Breast epithelium (tissue), 3 donors: ENCODE data around the gene AOPEP.

Source experiments
- POLR2A ChIP-seq: fragments of 450-650 bp; IDR thresholded peaks from one replicate; pipeline ENCODE4 v1.6.1; 2016; ENCODE audit warnings: antibody characterized with exemption, mild to moderate bottlenecking, moderate library complexity
- POLR2AphosphoS5 ChIP-seq, 3 donors: sonication (generic); formaldehyde crosslinking; IDR thresholded peaks; one replicate each; pipeline ENCODE4 v1.6.1; 2017; ENCODE audit warnings: antibody characterized with exemption in 3 of 3
- TF ChIP-seq, protein P1 (sequence below), 3 donors: fragments of 450-650 bp; IDR thresholded peaks; one replicate each; pipeline ENCODE4 v1.5.1; 2016 to 2017; ENCODE audit warnings: antibody characterized with exemption in 3 of 3, mild to moderate bottlenecking in 3 of 3, moderate library complexity in 3 of 3

DNA sequence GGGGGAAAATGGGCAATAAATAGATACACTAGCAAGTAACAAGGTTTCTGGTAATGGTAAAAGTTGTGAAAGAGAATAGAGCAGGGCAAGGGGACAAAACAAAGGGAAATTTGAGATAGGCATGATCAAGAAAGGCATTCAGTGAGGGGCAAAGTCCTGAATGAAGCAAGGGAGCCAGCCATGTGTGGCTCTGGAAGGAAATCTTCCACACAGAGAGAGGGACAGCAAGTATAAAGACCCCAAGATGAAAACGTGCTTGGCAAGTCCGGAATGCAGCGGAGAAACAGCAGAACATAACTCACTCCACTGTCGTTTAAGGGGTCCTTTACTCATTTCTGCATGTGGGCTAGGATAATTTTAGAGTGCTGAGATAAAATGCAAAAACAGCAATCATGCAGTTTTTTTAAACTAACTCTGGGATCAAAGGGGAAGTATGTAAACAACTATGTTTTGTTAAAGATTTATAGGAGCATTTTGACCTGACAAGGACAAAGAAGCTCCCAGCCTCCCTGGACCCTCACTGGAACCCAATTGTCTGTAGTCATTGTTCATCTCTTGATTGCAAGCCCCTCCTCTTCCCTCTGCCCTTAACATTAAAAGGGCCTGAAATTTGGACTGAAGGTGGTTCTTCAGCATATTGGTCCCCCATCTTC lies 22.9 kb upstream of the AOPEP start:
- TF ChIP-seq, protein P1, sequence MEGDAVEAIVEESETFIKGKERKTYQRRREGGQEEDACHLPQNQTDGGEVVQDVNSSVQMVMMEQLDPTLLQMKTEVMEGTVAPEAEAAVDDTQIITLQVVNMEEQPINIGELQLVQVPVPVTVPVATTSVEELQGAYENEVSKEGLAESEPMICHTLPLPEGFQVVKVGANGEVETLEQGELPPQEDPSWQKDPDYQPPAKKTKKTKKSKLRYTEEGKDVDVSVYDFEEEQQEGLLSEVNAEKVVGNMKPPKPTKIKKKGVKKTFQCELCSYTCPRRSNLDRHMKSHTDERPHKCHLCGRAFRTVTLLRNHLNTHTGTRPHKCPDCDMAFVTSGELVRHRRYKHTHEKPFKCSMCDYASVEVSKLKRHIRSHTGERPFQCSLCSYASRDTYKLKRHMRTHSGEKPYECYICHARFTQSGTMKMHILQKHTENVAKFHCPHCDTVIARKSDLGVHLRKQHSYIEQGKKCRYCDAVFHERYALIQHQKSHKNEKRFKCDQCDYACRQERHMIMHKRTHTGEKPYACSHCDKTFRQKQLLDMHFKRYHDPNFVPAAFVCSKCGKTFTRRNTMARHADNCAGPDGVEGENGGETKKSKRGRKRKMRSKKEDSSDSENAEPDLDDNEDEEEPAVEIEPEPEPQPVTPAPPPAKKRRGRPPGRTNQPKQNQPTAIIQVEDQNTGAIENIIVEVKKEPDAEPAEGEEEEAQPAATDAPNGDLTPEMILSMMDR (IDR thresholded peaks at IDR 0.05), result no peak
- TF ChIP-seq POLR2A (no peak), POLR2AphosphoS5 (IDR thresholded peaks at IDR 0.05) (no peak)
